ENCODE results near the gene TRPC5OS.

- TF ChIP-seq CTCF (IDR thresholded peaks at IDR 0.05; ENCODE audit: insufficient read depth, low read length) (no peak), POLR2AphosphoS5 (IDR thresholded peaks at IDR 0.05; ENCODE audit: low read depth) (no peak), GABPA (IDR thresholded peaks at IDR 0.05; ENCODE audit: low read depth) (no peak), SPI1 (IDR thresholded peaks at IDR 0.05; ENCODE audit: borderline replicate concordance, low read depth) (peak; percentile 80; the same call in 1 of the 2 replicates)
Measured at GRCh38 chrX:111892375-111892774, 16.4 kb downstream of the TRPC5OS start.

All from HL-60 (cell line).